H1 (cell line): ENCODE results near the gene ADRA2B. TPM values are rescaled to one million over a fixed set of nuclear protein-coding genes. Genes with fewer than 3 reads are reported as not detected.

Experiments
- ASH2L ChIP-seq: fragments of 200-600, 300-600 bp; sonication (generic); IDR thresholded peaks from one replicate; pipeline ENCODE4 v1.7.1; 2017; ENCODE audit warnings: low read length
- CEBPB ChIP-seq: IDR thresholded peaks from 2 replicates; pipeline ENCODE4 v1.6.1; 2012; ENCODE audit warnings: low read depth, low read length
- CREB1 ChIP-seq: IDR thresholded peaks from 2 replicates; pipeline ENCODE4 v1.6.1; 2012; ENCODE audit warnings: inconsistent platforms
- E2F6 ChIP-seq: IDR thresholded peaks from 2 replicates; pipeline ENCODE4 v1.6.1; 2012; ENCODE audit warnings: inconsistent platforms
- FOSL1 ChIP-seq: IDR thresholded peaks from 2 replicates; pipeline ENCODE4 v1.6.1; 2011; ENCODE audit warnings: mild to moderate bottlenecking, low read depth, low read length, moderate library complexity; ENCODE audit not compliant: insufficient read depth
- JUND ChIP-seq: IDR thresholded peaks from 2 replicates; pipeline ENCODE4 v1.6.1; 2011; ENCODE audit warnings: mild to moderate bottlenecking, improper control_type of control experiment, low read length
- NRF1 ChIP-seq: IDR thresholded peaks from 2 replicates; pipeline ENCODE4 v1.6.1; 2011; ENCODE audit warnings: mild to moderate bottlenecking, low read depth, low read length, improper control_type of control experiment
- TCF12 ChIP-seq: IDR thresholded peaks from 2 replicates; pipeline ENCODE4 v1.6.1; 2011; ENCODE audit warnings: low read depth, mild to moderate bottlenecking, low read length
- USF2 ChIP-seq: IDR thresholded peaks from 2 replicates; pipeline ENCODE4 v1.6.1; 2011; ENCODE audit warnings: low read length, improper control_type of control experiment
- polyA plus RNA-seq, 7 experiments: library from polyadenylated mRNA; depleted of rRNA in 3 of 7; stranded (reverse) in 5 of 7; unstranded in 2 of 7; fragments of >200 nt in 5 of 7; fragments of 200-250 nt in 2 of 7; gene quantifications; 1 replicate in 5 of 7; 2 replicates in 1 of 7; 4 replicates in 1 of 7; pipeline versions ENCODE4 v1.2.1 to v1.2.3, GENCODE V29; 2011 to 2013; ENCODE audit warnings: missing spikeins in 2 of 7, mixed read lengths in 2 of 7
- total RNA-seq: library from RNA; stranded (reverse); fragmentation: NEBNext Ultra II Directional; extraction: Animal tissue kit (Norgen Biotek cat#: 25700); gene quantifications from 2 replicates; pipeline ENCODE4 v1.2.1, GENCODE V29; 2021

The ADRA2B gene
- total and polyA plus RNA-seq, 2 of the 8 experiments (the other 6 are each of a cell fraction or from before 2014, with no cell fraction given) = 5.8 to 6.5 TPM

GRCh38 chr2:96143231-96143847 is 27.0 kb upstream of the ADRA2B start (continued):
- TF ChIP-seq E2F6 (no peak), NRF1 (no peak), CEBPB (no peak), USF2 (no peak), FOSL1 (no peak), ASH2L (no peak), TCF12 (no peak), JUND (no peak), CREB1 (no peak)
